Measurements from ENCODE around the gene RBFA.

RBFA gene

DNA sequence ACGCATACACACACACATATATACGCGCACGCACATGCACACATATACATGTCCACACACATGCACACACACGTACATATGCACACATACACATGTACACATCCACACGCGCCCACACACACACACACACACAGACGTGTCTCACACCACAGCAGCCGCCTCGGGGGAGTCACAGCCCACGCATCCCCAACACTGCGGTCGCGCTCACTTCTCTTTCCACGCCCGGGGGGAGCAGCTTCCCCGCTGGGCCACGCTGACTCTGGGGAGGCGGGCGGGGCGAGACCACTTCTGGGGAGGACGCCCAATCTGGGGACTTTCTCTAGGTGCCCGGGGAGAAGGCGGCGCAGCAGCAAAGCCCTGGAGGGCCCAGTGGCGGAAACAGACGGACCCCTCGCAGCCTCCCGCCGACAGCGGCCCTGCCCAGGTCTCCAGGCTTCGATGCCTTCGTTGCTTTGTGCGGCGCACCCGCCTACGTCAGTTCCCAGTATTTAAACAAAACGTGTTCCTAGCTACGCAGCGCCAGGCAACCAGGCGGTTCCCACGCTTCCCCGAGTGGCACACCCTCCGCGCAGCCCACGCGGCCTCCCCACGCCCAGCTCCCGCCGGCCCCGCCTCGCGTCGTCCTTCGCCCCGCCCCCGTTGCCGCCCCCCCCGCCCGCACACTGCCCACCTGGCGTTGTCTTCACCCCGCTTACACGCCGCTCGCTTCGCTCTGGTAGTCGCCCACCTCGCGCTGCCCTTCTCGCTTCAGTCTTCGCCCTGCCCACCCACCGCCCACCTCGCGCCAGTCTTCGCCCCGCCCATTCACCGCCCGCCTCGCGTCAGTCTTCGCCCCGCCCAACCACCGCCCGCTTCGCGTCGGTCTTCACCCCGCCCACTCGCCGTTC, 810 bp upstream of the RBFA start (continued):
- TF ChIP-seq, protein P1, sequence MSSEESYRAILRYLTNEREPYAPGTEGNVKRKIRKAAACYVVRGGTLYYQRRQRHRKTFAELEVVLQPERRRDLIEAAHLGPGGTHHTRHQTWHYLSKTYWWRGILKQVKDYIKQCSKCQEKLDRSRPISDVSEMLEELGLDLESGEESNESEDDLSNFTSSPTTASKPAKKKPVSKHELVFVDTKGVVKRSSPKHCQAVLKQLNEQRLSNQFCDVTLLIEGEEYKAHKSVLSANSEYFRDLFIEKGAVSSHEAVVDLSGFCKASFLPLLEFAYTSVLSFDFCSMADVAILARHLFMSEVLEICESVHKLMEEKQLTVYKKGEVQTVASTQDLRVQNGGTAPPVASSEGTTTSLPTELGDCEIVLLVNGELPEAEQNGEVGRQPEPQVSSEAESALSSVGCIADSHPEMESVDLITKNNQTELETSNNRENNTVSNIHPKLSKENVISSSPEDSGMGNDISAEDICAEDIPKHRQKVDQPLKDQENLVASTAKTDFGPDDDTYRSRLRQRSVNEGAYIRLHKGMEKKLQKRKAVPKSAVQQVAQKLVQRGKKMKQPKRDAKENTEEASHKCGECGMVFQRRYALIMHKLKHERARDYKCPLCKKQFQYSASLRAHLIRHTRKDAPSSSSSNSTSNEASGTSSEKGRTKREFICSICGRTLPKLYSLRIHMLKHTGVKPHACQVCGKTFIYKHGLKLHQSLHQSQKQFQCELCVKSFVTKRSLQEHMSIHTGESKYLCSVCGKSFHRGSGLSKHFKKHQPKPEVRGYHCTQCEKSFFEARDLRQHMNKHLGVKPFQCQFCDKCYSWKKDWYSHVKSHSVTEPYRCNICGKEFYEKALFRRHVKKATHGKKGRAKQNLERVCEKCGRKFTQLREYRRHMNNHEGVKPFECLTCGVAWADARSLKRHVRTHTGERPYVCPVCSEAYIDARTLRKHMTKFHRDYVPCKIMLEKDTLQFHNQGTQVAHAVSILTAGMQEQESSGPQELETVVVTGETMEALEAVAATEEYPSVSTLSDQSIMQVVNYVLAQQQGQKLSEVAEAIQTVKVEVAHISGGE (tag by site-specific recombination; conservative IDR thresholded peaks at IDR 0.05; ENCODE audit: low read depth), result 0 out of 2 replicates have a peak, but pooled peaks have one; percentile 26
- TF ChIP-seq ZFP41 (tag by site-specific recombination; IDR thresholded peaks at IDR 0.05; ENCODE audit: borderline replicate concordance) (peak; percentile 92; the same call in 1 of the 2 replicates), ZFHX2 (tag by site-specific recombination; conservative IDR thresholded peaks at IDR 0.05) (peak; percentile 98), ZBTB8A (tag by site-specific recombination; IDR thresholded peaks at IDR 0.05) (peak; percentile 58; the same call in 1 of the 2 replicates), ZNF433 (tag by site-specific recombination; IDR thresholded peaks at IDR 0.05; ENCODE audit: low read depth) (no peak), ZNF645 (tag by site-specific recombination; IDR thresholded peaks at IDR 0.05) (no peak), ZSCAN30 (tag by site-specific recombination; IDR thresholded peaks at IDR 0.05) (peak; percentile 63; the same call in 1 of the 2 replicates)

GRCh38 chr18:80034852-80035406, 695 bp downstream of the RBFA start:
- peaks cover 9% of the 10 kb centered on the region; the same call in 1 of the 2 replicates for H3K4me1 ChIP-seq (ENCODE audit: control insufficient read depth, insufficient read depth, low read length)
- ChIA-PET POLR2A (interaction anchor here (1.3 to 2.4 kb wide), 5 partner anchors 75 to 121 kb away, joined by 3 to 22 read pairs (median 7); partner anchors contain the start of genes ADNP2 and SLC66A2), CTCF (interaction anchor here (0.5 to 1.0 kb wide), 9 partner anchors 11 to 569 kb away, joined by 3 to 5 read pairs (median 3); no protein-coding TSS in a partner anchor)
- no peaks in the 10 kb centered on the region for H3K9me3 ChIP-seq (ENCODE audit: control insufficient read depth, insufficient read depth, low read depth, low read length)
- H3K4me3 ChIP-seq (ENCODE audit: low read depth, low read length), result peak overlapping the region; percentile 66
- H3K27ac ChIP-seq (ENCODE audit: extremely low read depth, low read depth, low read length), result peak overlapping the region; percentile 74
- H3K36me3 ChIP-seq (ENCODE audit: control insufficient read depth in 2 of 2, insufficient read depth in 1 of 2, low read length in 2 of 2), result peaks cover 2 to 17% of the 10 kb centered on the region in 2 experiments; a peak in 2 of 3 replicates
- TF ChIP-seq ZNF133 (tag by site-specific recombination; IDR thresholded peaks at IDR 0.05) (no peak), GLIS1 (tag by site-specific recombination; IDR thresholded peaks at IDR 0.05) (0 out of 2 replicates have a peak, but pooled peaks have one; percentile 1), ZNF654 (tag by site-specific recombination; IDR thresholded peaks at IDR 0.05; ENCODE audit: low read depth) (no peak), ZNF335 (tag by site-specific recombination; conservative IDR thresholded peaks at IDR 0.05) (0 out of 2 replicates have a peak, but pooled peaks have one; percentile 39), REPIN1 (tag by site-specific recombination; IDR thresholded peaks at IDR 0.05; ENCODE audit: low read depth) (no peak), ZFP37 (tag by site-specific recombination; IDR thresholded peaks at IDR 0.05) (peak; percentile 3; the same call in 1 of the 2 replicates)

DNA sequence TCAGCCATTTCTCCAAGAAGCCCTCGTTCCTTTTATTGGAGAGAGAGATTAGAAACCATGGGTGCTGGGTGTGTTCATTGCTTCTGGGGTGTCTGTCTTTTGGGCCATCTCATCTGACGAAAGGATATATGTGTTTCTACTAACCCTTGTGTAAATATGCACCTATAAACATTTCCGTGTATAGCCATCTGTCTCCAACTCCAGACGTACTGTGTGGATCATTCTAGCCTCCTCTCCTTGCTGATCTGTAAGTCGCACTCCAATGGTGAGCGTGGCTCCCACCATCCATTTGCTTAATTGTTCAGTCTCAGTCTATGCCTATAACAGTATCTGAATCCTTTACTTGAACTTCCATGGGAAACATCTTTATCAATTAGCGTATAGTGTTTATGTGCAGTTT, 1.8 kb downstream of the RBFA start:
- ChIA-PET POLR2A (no interaction called here), CTCF (interaction anchor here (0.7 kb wide), 1 partner anchor 8 kb away, joined by 3 read pairs; no protein-coding TSS in a partner anchor)
- Histone ChIP-seq H3K27ac (ENCODE audit: extremely low read depth, low read depth, low read length) (no peak overlapping the region), H3K4me3 (ENCODE audit: low read depth, low read length) (no peak overlapping the region), H3K4me1 (ENCODE audit: control insufficient read depth, insufficient read depth, low read length) (peaks cover 9% of the 10 kb centered on the region; the same call in 1 of the 2 replicates), H3K9me3 (ENCODE audit: control insufficient read depth, insufficient read depth, low read depth, low read length) (no peaks in the 10 kb centered on the region), H3K36me3 (ENCODE audit: control insufficient read depth in 2 of 2, insufficient read depth in 1 of 2, low read length in 2 of 2) (peaks cover 6 to 20% of the 10 kb centered on the region in 2 experiments; a peak in 2 of 3 replicates)
- TF ChIP-seq ZNF211 (tag by site-specific recombination; IDR thresholded peaks at IDR 0.05; ENCODE audit: low read depth), result no peak
- no peak for TF ChIP-seq ZSCAN4 (tag by site-specific recombination; IDR thresholded peaks at IDR 0.05)
- no peak for TF ChIP-seq ZNF202 (tag by site-specific recombination; IDR thresholded peaks at IDR 0.05; ENCODE audit: borderline replicate concordance)
- no peak for TF ChIP-seq AEBP2 (tag by site-specific recombination; IDR thresholded peaks at IDR 0.05; ENCODE audit: borderline replicate concordance)
- TF ChIP-seq ZNF701 (tag by site-specific recombination; IDR thresholded peaks at IDR 0.05), result no peak
- TF ChIP-seq ZNF530 (tag by site-specific recombination; IDR thresholded peaks at IDR 0.05; ENCODE audit: low read depth), result no peak
- no peak for TF ChIP-seq KLF1 (tag by site-specific recombination; IDR thresholded peaks at IDR 0.05)
- no peak for TF ChIP-seq TRIM28 (IDR thresholded peaks at IDR 0.05; ENCODE audit: borderline replicate concordance, low read length)
- no peak for TF ChIP-seq KLF9 (tag by site-specific recombination; IDR thresholded peaks at IDR 0.05; ENCODE audit: low read depth)
- no peak for TF ChIP-seq ZNF112 (tag by site-specific recombination; IDR thresholded peaks at IDR 0.05)
- no peak for TF ChIP-seq ZNF76 (tag by site-specific recombination; IDR thresholded peaks at IDR 0.05; ENCODE audit: borderline replicate concordance, low read depth)
